Measurements from ENCODE around the gene CDCA3.

DNA sequence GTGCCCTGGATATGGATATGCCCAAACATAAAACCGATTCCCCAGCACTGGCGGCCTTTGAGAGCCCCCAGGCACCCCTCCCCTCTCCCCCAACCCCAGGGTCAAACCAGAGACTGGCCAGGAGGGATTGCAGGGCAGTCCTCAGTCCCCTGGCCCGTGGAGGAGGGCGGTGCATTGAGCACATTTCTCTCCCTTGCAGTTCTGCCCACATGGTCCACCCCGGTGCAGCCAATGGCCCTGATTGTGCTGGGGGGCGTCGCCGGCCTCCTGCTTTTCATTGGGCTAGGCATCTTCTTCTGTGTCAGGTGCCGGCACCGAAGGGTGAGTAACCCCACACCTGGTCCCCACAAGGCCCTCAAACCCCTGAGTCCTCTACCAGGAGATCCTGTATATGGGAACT lies 32.9 kb downstream of the CDCA3 start:
- TF ChIP-seq, protein P1, sequence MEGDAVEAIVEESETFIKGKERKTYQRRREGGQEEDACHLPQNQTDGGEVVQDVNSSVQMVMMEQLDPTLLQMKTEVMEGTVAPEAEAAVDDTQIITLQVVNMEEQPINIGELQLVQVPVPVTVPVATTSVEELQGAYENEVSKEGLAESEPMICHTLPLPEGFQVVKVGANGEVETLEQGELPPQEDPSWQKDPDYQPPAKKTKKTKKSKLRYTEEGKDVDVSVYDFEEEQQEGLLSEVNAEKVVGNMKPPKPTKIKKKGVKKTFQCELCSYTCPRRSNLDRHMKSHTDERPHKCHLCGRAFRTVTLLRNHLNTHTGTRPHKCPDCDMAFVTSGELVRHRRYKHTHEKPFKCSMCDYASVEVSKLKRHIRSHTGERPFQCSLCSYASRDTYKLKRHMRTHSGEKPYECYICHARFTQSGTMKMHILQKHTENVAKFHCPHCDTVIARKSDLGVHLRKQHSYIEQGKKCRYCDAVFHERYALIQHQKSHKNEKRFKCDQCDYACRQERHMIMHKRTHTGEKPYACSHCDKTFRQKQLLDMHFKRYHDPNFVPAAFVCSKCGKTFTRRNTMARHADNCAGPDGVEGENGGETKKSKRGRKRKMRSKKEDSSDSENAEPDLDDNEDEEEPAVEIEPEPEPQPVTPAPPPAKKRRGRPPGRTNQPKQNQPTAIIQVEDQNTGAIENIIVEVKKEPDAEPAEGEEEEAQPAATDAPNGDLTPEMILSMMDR (conservative IDR thresholded peaks at IDR 0.05 in 1 of 2, IDR thresholded peaks at IDR 0.05 in 1 of 2; ENCODE audit: low read depth in 1 of 2, low read length in 2 of 2) = no peak
- TF ChIP-seq EZH2 (IDR thresholded peaks at IDR 0.05; ENCODE audit: low read length, missing control alignments) = no peak
